Measurements from ENCODE around the gene IRX2. TPM values are rescaled to one million over a fixed set of nuclear protein-coding genes. Genes with fewer than 3 reads are reported as not detected.

IRX2 gene
- total RNA-seq: not detected

GRCh38 chr5:2751592-2752021, at the start of gene IRX2:
Gene IRX2 (minus strand): TSS chr5:2751677. CDS start chr5:2751413, 264 bp downstream.
- ChIA-PET CTCF (no interaction called here), POLR2A (no interaction called here)

DNA sequence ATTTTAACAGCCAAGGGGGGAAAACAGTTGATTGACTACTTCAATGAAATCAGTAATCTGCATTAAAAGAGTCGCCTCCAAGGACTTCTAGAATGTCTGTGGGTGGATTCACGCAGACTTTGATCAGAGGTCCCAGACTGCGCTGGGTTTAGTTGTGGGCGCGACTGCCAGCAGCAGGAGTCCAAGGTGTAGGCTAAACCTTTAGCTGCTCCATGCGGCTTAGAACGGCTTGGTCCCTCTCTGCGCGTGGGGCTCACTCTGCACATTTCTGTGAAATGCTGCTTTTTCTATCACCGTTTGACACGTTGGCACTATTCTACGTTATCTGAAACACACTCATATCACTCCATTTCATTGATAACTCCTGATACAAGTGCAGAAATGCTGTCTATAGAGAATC, 48.6 kb upstream of the IRX2 start:
- POLR2A ChIA-PET: no interaction called here

GRCh38 chr5:2797981-2798380, 46.5 kb upstream of the IRX2 start:
- POLR2A ChIA-PET: no interaction called here
- CTCF ChIA-PET: no interaction called here

More for the DNA sequence above, 48.6 kb upstream of the IRX2 start:
- CTCF ChIA-PET: no interaction called here

GRCh38 chr5:2797160-2797559, 45.7 kb upstream of the IRX2 start:
- CTCF ChIA-PET: no interaction called here
- POLR2A ChIA-PET: no interaction called here

GRCh38 chr5:2783223-2783622, 31.7 kb upstream of the IRX2 start:
- ChIA-PET CTCF (no interaction called here), POLR2A (no interaction called here)

GRCh38 chr5:2782658-2783057, 31.2 kb upstream of the IRX2 start:
- POLR2A ChIA-PET: no interaction called here
- CTCF ChIA-PET: no interaction called here

DNA sequence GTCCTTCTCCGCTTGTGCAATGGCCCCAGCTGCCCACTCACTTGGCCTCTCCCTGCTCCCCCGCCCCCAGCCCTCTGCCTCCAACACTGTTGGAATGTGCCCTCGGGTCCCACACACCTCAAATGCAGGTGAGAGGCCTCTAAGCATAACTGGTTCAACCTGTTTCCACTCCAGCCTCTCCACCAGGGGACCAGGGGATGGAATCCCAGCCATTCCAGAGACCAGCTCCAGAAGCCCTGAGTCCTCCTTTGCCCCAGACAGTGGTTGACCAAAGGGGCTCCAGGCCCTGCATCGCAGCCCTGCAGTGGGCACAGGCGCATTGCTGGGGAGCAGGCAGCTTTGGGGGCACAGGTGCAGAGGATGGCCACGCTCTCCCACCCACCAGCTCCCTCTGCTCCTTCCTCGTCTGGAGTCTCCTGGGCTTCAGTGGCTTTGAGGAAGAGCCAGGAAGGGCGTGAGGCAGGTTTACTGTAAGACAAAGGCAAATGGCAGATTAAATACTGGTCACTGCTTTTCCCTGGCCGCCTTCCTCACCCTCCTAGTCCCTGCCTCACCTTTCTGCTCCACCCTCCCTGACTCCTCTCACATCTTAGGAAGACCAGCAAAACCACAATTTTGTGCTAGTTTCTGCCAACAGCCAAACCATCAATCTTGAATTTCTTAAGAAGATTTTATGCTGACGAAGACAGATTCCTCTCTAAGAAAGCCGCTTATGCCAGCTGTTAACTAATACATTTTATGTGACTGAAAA, 29.1 kb upstream of the IRX2 start:
- POLR2A ChIA-PET: no interaction called here
- CTCF ChIA-PET: no interaction called here

DNA sequence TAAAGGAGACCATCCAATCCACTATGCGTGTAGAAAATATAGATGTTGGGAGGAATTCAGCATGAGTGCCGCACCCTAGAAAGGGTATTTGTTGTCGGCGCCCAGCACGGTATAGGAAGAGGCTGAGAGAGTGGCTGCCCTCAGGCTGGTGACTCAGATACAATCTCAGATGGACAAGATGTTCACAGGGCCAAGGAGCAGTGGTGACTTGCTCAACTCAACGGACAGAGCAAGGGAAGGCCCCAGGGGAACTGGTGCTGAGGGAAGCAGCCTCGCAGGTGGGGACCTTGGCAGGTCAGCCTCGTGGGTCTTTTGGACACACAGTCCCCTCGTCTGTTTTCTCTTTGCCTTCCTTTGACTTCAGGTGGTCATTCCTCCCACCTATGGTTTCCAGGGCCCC, 28.0 kb upstream of the IRX2 start:
- POLR2A ChIA-PET: no interaction called here

DNA sequence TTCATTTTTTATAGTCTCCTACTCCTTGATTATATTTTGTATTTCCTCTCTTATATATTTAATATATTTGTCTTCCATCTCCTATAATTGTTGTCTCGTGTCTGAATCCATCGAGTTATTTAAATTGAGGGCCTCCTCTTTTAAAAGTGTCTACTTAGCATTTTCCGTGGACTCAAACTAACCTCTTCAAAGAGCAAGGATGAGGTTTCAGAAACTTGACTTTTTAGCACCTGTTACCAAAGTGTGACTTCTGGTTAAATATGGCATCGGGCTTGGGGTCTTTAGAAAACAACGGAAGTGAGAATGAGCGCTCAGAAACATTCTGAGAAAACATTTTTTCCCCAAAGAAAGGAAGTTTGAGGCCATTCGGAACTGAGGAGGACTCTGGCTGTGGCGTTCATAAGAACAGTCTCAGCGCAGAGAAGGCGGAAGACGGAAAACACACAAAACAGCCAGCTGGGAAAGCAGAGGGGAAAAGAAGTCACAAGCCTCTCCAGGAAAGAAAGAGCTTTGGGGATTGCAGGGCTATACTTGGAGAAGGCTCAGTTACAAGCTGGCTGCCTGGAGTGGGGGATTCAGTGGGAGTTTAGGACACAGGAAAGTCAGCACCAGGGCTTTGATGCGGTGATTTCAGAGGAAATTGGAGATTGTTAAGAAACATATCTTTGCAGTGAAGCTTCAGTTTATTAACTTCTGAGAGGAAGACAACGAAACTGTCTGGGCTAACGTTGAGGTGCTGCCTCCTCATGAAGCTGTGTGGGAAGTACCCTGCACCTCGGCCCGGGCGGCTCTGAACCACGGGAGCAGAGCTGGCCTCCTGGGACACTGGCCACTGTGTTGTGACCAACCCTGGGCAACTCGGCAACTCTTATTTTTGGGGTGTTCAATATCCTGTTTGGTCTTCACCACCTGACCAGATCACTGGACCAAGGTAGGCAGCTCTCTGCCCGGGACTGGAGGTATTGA, 25.1 kb upstream of the IRX2 start:
- ChIA-PET POLR2A (no interaction called here), CTCF (no interaction called here)

More for the DNA sequence above, 28.0 kb upstream of the IRX2 start:
- CTCF ChIA-PET: no interaction called here

DNA sequence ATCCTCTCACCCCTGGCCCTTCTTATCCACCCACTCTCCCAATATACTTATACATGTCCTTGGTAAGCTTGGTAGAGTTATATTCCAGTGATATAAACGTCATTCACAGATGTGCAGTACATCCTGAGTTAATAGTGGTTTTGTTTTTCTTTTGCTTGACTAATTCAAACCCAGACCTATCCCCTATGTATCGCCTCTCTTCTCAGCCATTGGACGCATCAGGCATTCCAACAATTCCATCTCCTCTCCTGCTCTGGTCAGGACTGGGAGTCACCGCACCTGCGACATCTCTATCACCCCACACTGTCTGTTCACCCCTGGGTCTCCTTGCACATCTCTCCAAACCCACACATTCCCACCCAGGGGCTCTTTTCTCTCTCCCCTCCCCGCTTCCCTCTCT, 21.9 kb upstream of the IRX2 start:
- CTCF ChIA-PET: no interaction called here
- POLR2A ChIA-PET: no interaction called here

GRCh38 chr5:2767089-2767488, 15.6 kb upstream of the IRX2 start:
- CTCF ChIA-PET: no interaction called here
- POLR2A ChIA-PET: no interaction called here

DNA sequence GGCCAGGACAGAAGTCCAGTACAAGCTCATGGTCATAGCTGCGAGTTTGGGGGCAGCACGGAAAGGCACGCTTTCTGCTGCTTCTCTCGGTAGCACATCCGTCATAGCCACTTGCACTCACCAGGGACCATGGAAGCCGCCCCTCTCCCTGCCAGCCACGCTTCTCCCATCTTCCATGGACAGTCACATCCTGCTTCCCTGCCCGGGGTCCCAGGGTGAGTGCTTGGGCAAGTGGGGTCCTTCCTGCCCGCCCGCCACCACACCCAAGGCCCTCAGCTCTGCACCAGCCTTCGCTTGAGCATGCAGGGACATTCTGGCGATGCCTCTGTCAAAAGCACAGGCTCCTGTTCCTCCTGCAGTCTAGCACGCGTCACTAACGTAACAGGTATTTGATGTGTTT, 13.1 kb upstream of the IRX2 start:
- POLR2A ChIA-PET: no interaction called here
- CTCF ChIA-PET: no interaction called here

DNA sequence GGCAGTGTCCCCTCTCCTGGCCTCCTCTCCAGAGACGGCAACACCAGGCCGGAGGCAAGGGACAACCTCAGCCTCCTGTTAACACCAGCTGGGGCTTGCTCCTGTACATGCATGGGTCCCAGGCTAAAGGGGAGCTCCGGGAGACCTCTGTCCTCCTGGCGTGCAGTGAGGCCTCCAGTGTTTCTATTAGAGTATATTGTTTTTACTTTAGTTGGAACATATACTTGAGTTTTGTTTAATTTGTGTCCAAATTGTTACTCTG, 12.0 kb upstream of the IRX2 start:
- POLR2A ChIA-PET: no interaction called here

GRCh38 chr5:2762744-2763532, 11.5 kb upstream of the IRX2 start:
- ChIA-PET CTCF (no interaction called here), POLR2A (no interaction called here)

More for the DNA sequence above, 12.0 kb upstream of the IRX2 start:
- CTCF ChIA-PET: no interaction called here

DNA sequence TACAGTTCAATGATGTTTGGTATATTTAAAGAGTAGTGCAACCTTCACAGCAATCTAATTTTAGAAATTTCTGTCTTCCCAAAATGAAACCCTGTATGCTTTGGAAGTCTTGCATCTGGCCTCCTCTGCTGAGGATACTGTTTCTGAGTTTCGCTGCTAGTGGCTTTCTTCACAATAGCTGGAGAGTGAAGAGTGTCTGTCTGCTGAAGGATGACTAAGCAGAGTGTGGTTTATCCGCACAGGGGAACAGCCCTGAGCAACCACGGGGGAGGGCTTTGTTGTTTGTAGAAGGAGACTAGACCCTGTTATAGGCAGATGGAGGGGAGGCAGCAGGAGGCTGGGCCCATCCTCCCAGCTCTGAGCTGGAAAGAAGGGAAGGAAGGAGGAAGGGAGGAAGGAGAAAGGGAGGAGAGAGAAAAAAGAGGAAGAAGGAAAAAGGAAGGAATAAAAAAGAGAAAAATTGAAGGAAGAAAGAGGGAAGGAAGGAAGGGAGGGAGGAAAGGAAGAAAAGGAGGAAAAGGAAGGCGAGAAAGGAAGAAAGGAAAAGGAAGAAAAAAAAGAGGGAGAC, 10.5 kb upstream of the IRX2 start:
- POLR2A ChIA-PET: no interaction called here
- CTCF ChIA-PET: no interaction called here

- ChIA-PET CTCF (no interaction called here), POLR2A (no interaction called here)
Observed at GRCh38 chr5:2759696-2760461, 8.4 kb upstream of the IRX2 start.

- POLR2A ChIA-PET: no interaction called here
- CTCF ChIA-PET: no interaction called here
Observed at GRCh38 chr5:2759091-2759490, 7.6 kb upstream of the IRX2 start.

- ChIA-PET POLR2A (no interaction called here), CTCF (no interaction called here)
Observed at GRCh38 chr5:2758632-2759031, 7.2 kb upstream of the IRX2 start.

GRCh38 chr5:2757563-2758351, 6.3 kb upstream of the IRX2 start:
- POLR2A ChIA-PET: no interaction called here
- CTCF ChIA-PET: no interaction called here

Data from activated CD8-positive, alpha-beta memory T cell treated with anti-CD3 and anti-CD28 coated beads for 36 hours (primary cell).